ENCODE data around the gene RAD51B. TPM values are rescaled to one million over a fixed set of nuclear protein-coding genes. Genes with fewer than 3 reads are reported as not detected.

Gene RAD51B
- total RNA-seq, 3 donors from 2014 or later, result 10.6 to 77.6 (median 33.8) TPM

DNA sequence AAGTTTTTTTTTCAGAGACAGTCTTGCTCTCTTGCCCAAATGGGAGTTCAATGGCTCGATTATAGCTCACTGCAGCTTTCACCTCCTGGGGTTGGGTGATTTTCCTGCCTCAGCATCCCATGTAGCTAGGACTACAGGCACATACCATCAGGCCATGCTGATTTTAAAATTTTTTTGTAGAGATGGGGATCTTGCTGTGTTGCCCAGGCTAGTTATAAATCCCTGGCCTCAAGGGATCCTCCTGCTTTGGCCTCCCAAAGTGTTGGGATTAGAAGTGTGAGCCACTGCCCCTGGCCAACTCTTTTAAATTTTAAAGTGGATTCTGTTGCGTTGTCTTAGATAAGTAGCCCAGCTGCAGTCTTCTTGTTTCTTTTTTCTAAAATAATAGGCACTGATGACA lies 115.8 kb downstream of the RAD51B start:
- TF ChIP-seq POLR2AphosphoS5 (IDR thresholded peaks at IDR 0.05) (no peak), POLR2A (IDR thresholded peaks at IDR 0.05) (no peak)
- TF ChIP-seq, protein P1, sequence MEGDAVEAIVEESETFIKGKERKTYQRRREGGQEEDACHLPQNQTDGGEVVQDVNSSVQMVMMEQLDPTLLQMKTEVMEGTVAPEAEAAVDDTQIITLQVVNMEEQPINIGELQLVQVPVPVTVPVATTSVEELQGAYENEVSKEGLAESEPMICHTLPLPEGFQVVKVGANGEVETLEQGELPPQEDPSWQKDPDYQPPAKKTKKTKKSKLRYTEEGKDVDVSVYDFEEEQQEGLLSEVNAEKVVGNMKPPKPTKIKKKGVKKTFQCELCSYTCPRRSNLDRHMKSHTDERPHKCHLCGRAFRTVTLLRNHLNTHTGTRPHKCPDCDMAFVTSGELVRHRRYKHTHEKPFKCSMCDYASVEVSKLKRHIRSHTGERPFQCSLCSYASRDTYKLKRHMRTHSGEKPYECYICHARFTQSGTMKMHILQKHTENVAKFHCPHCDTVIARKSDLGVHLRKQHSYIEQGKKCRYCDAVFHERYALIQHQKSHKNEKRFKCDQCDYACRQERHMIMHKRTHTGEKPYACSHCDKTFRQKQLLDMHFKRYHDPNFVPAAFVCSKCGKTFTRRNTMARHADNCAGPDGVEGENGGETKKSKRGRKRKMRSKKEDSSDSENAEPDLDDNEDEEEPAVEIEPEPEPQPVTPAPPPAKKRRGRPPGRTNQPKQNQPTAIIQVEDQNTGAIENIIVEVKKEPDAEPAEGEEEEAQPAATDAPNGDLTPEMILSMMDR (IDR thresholded peaks at IDR 0.05), result no peak
- Histone ChIP-seq H3K9me3 (peaks cover 0 to 9% of the 10 kb centered on the region in 2 donors), H3K4me3 (no peak overlapping the region), H3K27ac (peak overlapping the region in 1 of 2 donors; percentile 35), H3K27me3 (no peaks in the 10 kb centered on the region), H3K36me3 (no peaks in the 10 kb centered on the region), H3K4me1 (no peaks in the 10 kb centered on the region)
- no peak for DNase-seq (ENCODE audit: low spot score in 2 of 2)
- intact Hi-C loops (cut with DNase I; ENCODE audit: low total_unique reads), result loop anchor here (10.0 kb wide), 1 partner anchor 889 kb away; no protein-coding TSS in a partner anchor

DNA sequence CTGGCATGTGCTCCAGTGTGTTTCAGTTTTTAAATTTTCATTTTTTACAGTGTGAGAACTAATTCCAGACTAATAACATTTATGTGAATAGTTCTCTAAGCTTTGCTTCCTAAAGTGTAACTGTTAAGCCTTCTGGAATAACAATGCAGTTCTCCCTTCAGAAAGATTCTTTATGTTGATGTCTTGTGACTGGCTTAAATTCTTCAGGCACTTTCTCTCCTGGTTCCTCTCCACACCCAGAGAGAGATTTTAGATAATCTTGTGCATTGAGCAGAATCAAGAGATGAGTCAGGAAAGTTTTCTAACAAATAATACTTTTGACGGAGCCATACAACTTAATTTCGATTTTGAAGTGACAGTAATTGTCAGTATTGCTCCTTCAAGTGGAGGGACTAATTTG lies 118.5 kb downstream of the RAD51B start:
- no peak for TF ChIP-seq POLR2AphosphoS5 (IDR thresholded peaks at IDR 0.05)
- no peak for TF ChIP-seq POLR2A (IDR thresholded peaks at IDR 0.05)
- TF ChIP-seq, protein P1 (IDR thresholded peaks at IDR 0.05), result no peak
- Histone ChIP-seq H3K36me3 (no peaks in the 10 kb centered on the region), H3K4me3 (no peak overlapping the region), H3K4me1 (peaks cover 9 to 16% of the 10 kb centered on the region in 2 donors), H3K27ac (peak overlapping the region in 1 of 2 donors; percentile 5), H3K9me3 (no peaks in the 10 kb centered on the region), H3K27me3 (no peaks in the 10 kb centered on the region)
- intact Hi-C loops (cut with DNase I; ENCODE audit: low total_unique reads), result loop anchor here (10.0 kb wide), 1 partner anchor 887 kb away; no protein-coding TSS in a partner anchor
- DNase-seq (ENCODE audit: low spot score in 2 of 2), result no peak

GRCh38 chr14:67940486-67941455 lies 121.2 kb downstream of the RAD51B start:
- peak in 2 of 3 donors; percentile 26 to 38 for TF ChIP-seq POLR2AphosphoS5 (IDR thresholded peaks at IDR 0.05)
- no peak for TF ChIP-seq POLR2A (IDR thresholded peaks at IDR 0.05)
- TF ChIP-seq, protein P1 (IDR thresholded peaks at IDR 0.05), result no peak
- no peaks in the 10 kb centered on the region for H3K36me3 ChIP-seq
- intact Hi-C loops (cut with DNase I; ENCODE audit: low total_unique reads), result no loop called here
- no peak overlapping the region for H3K4me3 ChIP-seq
- no peak for DNase-seq (ENCODE audit: low spot score in 2 of 2)
- H3K9me3 ChIP-seq, result no peaks in the 10 kb centered on the region
- peaks cover 9 to 26% of the 10 kb centered on the region in 2 donors for H3K4me1 ChIP-seq
- peak overlapping the region; percentile 86 to 89 for H3K27ac ChIP-seq
- H3K27me3 ChIP-seq, result no peaks in the 10 kb centered on the region

GRCh38 chr14:67941456-67942018 lies 122.0 kb downstream of the RAD51B start:
- Histone ChIP-seq H3K4me3 (no peak overlapping the region), H3K9me3 (no peaks in the 10 kb centered on the region), H3K4me1 (peaks cover 9 to 26% of the 10 kb centered on the region in 2 donors), H3K36me3 (no peaks in the 10 kb centered on the region), H3K27ac (peak overlapping the region; percentile 86 to 89), H3K27me3 (no peaks in the 10 kb centered on the region)
- DNase-seq (ENCODE audit: low spot score in 2 of 2), result no peak
- TF ChIP-seq, protein P1 (IDR thresholded peaks at IDR 0.05), result no peak
- no peak for TF ChIP-seq POLR2A (IDR thresholded peaks at IDR 0.05)
- no peak for TF ChIP-seq POLR2AphosphoS5 (IDR thresholded peaks at IDR 0.05)
- intact Hi-C loops (cut with DNase I; ENCODE audit: low total_unique reads), result no loop called here
